Measurements from ENCODE around the gene SDK1. TPM values are rescaled to one million over a fixed set of nuclear protein-coding genes. Genes with fewer than 3 reads are reported as not detected.

Gene SDK1
- total RNA-seq, 1 donor from 2014 or later = 4.3 TPM

DNA sequence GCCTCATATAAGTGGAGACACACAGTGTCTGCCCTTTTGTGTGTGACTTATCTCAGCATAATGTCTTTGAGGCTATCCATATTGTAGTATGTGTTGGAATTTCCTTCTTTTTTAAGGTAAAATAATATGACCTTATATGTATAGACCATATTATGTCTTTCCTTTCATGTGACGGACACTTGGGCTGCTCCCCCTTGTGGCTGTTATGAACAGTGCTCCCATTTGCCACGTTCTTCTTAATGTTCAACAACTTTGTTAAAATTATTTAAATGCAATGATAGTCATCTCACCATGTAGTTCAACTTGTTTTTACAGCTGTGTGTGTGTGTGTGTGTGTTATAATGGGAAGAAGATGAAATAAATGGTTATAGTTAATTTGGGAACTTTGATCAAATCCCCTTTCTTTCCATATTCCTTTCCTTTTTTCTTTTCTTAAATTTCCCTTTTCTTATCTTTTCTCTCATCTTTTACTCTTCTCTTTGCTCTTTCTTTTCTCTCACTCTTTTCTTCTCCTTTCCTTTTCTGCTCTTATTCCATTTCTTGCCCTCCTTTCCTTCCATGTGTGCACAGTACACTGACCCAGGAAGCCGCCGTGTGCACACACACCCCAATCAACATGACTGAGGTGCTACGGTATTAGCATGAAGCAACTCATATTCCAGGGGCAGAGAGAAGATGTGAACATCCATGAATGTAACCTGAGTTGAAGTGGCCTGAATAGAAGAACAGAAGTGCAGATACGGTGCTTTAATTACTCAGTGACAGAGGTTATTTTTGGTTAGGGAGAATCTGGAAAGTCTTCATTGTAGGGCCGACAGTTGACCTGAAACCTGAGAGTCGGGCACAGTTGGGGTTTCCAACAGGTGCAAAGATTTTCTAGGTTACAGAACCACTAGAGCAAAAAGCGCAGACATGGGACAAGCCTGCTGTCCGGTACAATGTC, 596.6 kb downstream of the SDK1 start:
- Mint-ChIP-seq H3K36me3 (ENCODE audit: low read depth, unreplicated experiment) (no peaks in the 10 kb centered on the region), H3K4me1 (ENCODE audit: unreplicated experiment) (peaks cover 11% of the 10 kb centered on the region), H3K27me3 (ENCODE audit: unreplicated experiment) (no peaks in the 10 kb centered on the region), H3K9me3 (ENCODE audit: unreplicated experiment) (no peaks in the 10 kb centered on the region), H3K4me3 (ENCODE audit: unreplicated experiment) (no peak overlapping the region), H3K27ac (ENCODE audit: unreplicated experiment) (no peak overlapping the region)
- DNase-seq (ENCODE audit: low spot score) = peak; percentile 9
- TF ChIP-seq, protein P1, sequence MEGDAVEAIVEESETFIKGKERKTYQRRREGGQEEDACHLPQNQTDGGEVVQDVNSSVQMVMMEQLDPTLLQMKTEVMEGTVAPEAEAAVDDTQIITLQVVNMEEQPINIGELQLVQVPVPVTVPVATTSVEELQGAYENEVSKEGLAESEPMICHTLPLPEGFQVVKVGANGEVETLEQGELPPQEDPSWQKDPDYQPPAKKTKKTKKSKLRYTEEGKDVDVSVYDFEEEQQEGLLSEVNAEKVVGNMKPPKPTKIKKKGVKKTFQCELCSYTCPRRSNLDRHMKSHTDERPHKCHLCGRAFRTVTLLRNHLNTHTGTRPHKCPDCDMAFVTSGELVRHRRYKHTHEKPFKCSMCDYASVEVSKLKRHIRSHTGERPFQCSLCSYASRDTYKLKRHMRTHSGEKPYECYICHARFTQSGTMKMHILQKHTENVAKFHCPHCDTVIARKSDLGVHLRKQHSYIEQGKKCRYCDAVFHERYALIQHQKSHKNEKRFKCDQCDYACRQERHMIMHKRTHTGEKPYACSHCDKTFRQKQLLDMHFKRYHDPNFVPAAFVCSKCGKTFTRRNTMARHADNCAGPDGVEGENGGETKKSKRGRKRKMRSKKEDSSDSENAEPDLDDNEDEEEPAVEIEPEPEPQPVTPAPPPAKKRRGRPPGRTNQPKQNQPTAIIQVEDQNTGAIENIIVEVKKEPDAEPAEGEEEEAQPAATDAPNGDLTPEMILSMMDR (IDR thresholded peaks at IDR 0.05; ENCODE audit: unreplicated experiment) = peak; percentile 78

DNA sequence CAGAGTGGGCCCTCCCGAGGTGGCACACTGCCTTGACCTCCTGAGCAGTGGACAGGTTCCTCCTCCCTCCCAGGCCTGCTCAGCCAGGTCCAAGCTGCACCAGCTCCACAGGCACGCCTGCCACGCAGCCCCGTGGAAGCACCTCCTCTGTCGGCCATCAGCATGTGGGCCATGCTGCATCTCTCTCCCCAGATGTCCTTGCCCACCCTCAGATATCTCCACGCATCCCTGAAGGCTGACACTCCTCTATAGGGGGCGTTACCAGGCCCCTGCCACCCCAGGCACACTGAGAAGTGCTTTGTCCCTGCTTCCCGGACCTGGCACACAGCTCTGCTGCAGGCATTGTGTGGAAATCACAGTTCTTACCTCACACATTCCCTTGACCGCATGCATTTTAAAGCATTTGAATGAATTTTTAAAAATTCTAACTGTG, 598.5 kb downstream of the SDK1 start:
- Mint-ChIP-seq H3K9me3 (ENCODE audit: unreplicated experiment) (no peaks in the 10 kb centered on the region), H3K27me3 (ENCODE audit: unreplicated experiment) (no peaks in the 10 kb centered on the region), H3K36me3 (ENCODE audit: low read depth, unreplicated experiment) (no peaks in the 10 kb centered on the region), H3K4me3 (ENCODE audit: unreplicated experiment) (no peak overlapping the region), H3K27ac (ENCODE audit: unreplicated experiment) (no peak overlapping the region), H3K4me1 (ENCODE audit: unreplicated experiment) (peaks cover 11% of the 10 kb centered on the region)
- no peak for DNase-seq (ENCODE audit: low spot score)
- TF ChIP-seq, protein P1 (IDR thresholded peaks at IDR 0.05; ENCODE audit: unreplicated experiment) = no peak

DNA sequence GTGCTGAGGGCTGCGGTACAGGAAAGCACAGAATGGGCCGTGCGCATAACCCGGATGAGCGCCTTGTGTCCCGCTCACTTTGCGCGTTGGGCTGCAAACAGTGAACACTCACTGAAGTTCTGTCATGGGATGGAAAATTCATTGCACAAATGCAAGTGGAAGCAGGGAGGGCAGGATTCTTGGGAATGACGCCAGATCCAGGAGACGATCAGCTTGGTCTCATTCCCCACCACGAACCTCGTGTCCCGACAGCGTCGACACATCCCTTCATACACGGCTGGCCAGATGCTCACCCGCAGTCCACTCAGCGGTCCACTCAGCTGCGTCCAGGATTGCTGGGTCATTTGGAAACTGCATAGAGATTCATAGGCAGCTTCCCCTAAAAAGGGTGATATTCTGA, 607.1 kb downstream of the SDK1 start:
- TF ChIP-seq, protein P1 (IDR thresholded peaks at IDR 0.05; ENCODE audit: unreplicated experiment) = no peak
- Mint-ChIP-seq H3K27ac (ENCODE audit: unreplicated experiment) (no peak overlapping the region), H3K4me1 (ENCODE audit: unreplicated experiment) (no peaks in the 10 kb centered on the region), H3K27me3 (ENCODE audit: unreplicated experiment) (no peaks in the 10 kb centered on the region), H3K4me3 (ENCODE audit: unreplicated experiment) (no peak overlapping the region), H3K9me3 (ENCODE audit: unreplicated experiment) (no peaks in the 10 kb centered on the region), H3K36me3 (ENCODE audit: low read depth, unreplicated experiment) (no peaks in the 10 kb centered on the region)
- DNase-seq (ENCODE audit: low spot score) = no peak

DNA sequence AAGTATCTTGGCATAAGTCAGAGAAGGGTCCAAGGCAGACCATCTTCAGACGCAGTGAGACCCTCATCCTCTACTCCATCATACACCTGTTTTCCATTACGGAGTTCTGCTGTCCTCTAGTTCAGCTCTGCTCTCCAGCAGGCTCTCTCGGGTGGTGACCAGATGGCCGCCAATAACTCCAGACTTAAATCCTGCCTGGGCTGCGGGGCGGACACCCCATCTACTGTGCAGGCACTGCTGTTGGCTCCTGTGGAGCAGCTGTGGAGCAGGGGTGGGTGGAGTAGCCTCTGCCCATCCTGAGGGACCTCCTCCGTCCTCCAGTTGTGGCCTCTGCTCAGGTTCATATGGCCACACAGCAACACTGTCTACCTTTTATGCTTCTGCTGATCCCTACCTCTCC, 608.1 kb downstream of the SDK1 start:
- H3K4me1 Mint-ChIP-seq (ENCODE audit: unreplicated experiment) = no peaks in the 10 kb centered on the region
- no peak overlapping the region for H3K27ac Mint-ChIP-seq (ENCODE audit: unreplicated experiment)
- no peak for DNase-seq (ENCODE audit: low spot score)
- H3K9me3 Mint-ChIP-seq (ENCODE audit: unreplicated experiment) = no peaks in the 10 kb centered on the region
- peaks cover 3% of the 10 kb centered on the region for H3K27me3 Mint-ChIP-seq (ENCODE audit: unreplicated experiment)
- TF ChIP-seq, protein P1 (IDR thresholded peaks at IDR 0.05; ENCODE audit: unreplicated experiment) = no peak
- H3K36me3 Mint-ChIP-seq (ENCODE audit: low read depth, unreplicated experiment) = no peaks in the 10 kb centered on the region
- no peak overlapping the region for H3K4me3 Mint-ChIP-seq (ENCODE audit: unreplicated experiment)

DNA sequence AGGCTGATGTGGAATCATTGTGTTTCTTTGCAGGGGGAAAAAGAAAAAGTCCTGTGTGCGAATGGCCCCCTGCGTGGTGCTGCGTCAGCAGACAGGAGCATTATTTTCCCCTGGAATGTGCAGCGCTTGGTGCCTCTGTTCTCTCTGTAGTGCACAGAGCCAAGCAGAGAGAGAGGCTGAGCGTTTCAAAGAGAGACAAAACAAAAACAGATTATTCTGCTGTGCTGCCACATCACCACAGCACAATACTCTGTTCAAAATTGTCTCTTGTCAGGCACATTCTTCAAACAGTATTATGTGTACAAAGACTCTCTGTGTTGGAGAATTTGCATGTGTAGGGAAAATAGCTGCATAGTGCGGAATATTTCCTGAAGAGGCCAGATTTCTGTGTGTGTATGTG, 609.0 kb downstream of the SDK1 start:
- no peak overlapping the region for H3K27ac Mint-ChIP-seq (ENCODE audit: unreplicated experiment)
- no peaks in the 10 kb centered on the region for H3K36me3 Mint-ChIP-seq (ENCODE audit: low read depth, unreplicated experiment)
- peaks cover 3% of the 10 kb centered on the region for H3K27me3 Mint-ChIP-seq (ENCODE audit: unreplicated experiment)
- H3K4me3 Mint-ChIP-seq (ENCODE audit: unreplicated experiment) = no peak overlapping the region
- TF ChIP-seq, protein P1 (IDR thresholded peaks at IDR 0.05; ENCODE audit: unreplicated experiment) = no peak
- no peak for DNase-seq (ENCODE audit: low spot score)
- H3K9me3 Mint-ChIP-seq (ENCODE audit: unreplicated experiment) = no peaks in the 10 kb centered on the region
- no peaks in the 10 kb centered on the region for H3K4me1 Mint-ChIP-seq (ENCODE audit: unreplicated experiment)

All from endothelial cell (in vitro differentiated cells).